PC-9 (cell line): ENCODE results near the gene CLEC5A.

Experiments
- CTCF ChIP-seq: fragments of 200-600 bp; sonication (generic); conservative IDR thresholded peaks from 2 replicates; pipeline ENCODE4 v1.6.1; 2017; ENCODE audit warnings: mixed run types, antibody characterized with exemption, mild to moderate bottlenecking, moderate library complexity
- EZH2 ChIP-seq: fragments of 200-600 bp; sonication (generic); IDR thresholded peaks from 2 replicates; pipeline ENCODE4 v1.8.0; 2017; ENCODE audit warnings: antibody characterized with exemption, low read depth

- no peak for TF ChIP-seq CTCF
- TF ChIP-seq EZH2, result no peak
These were observed 18.5 kb downstream of the CLEC5A start for GRCh38 chr7:141928146-141928844.
